HCT116 (cell line): Measurements from ENCODE around the gene SZT2.

Experiments used
- CTCF ChIP-seq, 3 experiments: fragments of 200-600 bp in 1 of 3; sonication (generic) in 1 of 3; IDR thresholded peaks in 2 of 3; conservative IDR thresholded peaks in 1 of 3; 2 replicates each; pipeline ENCODE4 v1.5.1; 2012 to 2017; ENCODE audit warnings: low read depth in 2 of 3, low read length in 2 of 3, antibody characterized with exemption in 1 of 3, borderline replicate concordance in 1 of 3, control low read depth in 1 of 3, mild to moderate bottlenecking in 1 of 3, mixed read lengths in 1 of 3, mixed run types in 1 of 3, moderate library complexity in 1 of 3; ENCODE audit not compliant: insufficient read depth in 1 of 3
- EZH2 ChIP-seq: fragments of 200-600 bp; sonication (generic); IDR thresholded peaks from 2 replicates; pipeline ENCODE4 v1.6.1; 2017; ENCODE audit warnings: antibody characterized with exemption, mixed run types
- POLR2A ChIP-seq: IDR thresholded peaks from 2 replicates; pipeline ENCODE4 v1.7.0; 2011; ENCODE audit warnings: borderline replicate concordance; ENCODE audit not compliant: insufficient read depth, insufficient read length; ENCODE audit errors: extremely low read depth
- RAD21 ChIP-seq: IDR thresholded peaks from 2 replicates; pipeline ENCODE4 v1.6.1; 2012; ENCODE audit warnings: low read depth, mild to moderate bottlenecking
- SP1 ChIP-seq: IDR thresholded peaks from 2 replicates; pipeline ENCODE4 v1.6.1; 2012; ENCODE audit warnings: low read depth
- TF ChIP-seq, protein P1 (sequence below): IDR thresholded peaks from 2 replicates; pipeline ENCODE4 v1.6.1; 2012; ENCODE audit warnings: low read depth

DNA sequence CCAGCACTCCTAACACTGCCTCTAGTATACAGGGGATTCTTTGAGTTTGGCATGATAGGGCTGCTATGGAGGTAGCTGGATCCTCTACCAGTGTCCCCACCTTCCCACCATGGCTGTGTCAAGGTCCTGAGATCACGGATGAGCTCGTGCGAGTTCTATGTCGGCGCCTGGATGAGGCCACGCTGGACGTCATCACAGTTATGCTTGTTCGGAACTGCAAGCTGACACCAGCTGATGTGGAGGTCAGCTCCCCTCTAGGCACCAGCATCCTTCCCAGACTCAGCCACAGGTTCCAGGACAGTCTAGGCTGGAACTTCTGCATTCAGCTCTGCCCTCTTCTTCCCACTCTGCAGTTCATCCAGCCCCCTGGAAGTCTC lies 48.9 kb downstream of the SZT2 start:
- TF ChIP-seq CTCF (IDR thresholded peaks at IDR 0.05 in 2 of 3, conservative IDR thresholded peaks at IDR 0.05 in 1 of 3; ENCODE audit: borderline replicate concordance in 1 of 3, insufficient read depth in 1 of 3, low read depth in 2 of 3, low read length in 2 of 3) (no peak), POLR2A (no peak), RAD21 (no peak), SP1 (no peak), EZH2 (no peak)
- TF ChIP-seq, protein P1, sequence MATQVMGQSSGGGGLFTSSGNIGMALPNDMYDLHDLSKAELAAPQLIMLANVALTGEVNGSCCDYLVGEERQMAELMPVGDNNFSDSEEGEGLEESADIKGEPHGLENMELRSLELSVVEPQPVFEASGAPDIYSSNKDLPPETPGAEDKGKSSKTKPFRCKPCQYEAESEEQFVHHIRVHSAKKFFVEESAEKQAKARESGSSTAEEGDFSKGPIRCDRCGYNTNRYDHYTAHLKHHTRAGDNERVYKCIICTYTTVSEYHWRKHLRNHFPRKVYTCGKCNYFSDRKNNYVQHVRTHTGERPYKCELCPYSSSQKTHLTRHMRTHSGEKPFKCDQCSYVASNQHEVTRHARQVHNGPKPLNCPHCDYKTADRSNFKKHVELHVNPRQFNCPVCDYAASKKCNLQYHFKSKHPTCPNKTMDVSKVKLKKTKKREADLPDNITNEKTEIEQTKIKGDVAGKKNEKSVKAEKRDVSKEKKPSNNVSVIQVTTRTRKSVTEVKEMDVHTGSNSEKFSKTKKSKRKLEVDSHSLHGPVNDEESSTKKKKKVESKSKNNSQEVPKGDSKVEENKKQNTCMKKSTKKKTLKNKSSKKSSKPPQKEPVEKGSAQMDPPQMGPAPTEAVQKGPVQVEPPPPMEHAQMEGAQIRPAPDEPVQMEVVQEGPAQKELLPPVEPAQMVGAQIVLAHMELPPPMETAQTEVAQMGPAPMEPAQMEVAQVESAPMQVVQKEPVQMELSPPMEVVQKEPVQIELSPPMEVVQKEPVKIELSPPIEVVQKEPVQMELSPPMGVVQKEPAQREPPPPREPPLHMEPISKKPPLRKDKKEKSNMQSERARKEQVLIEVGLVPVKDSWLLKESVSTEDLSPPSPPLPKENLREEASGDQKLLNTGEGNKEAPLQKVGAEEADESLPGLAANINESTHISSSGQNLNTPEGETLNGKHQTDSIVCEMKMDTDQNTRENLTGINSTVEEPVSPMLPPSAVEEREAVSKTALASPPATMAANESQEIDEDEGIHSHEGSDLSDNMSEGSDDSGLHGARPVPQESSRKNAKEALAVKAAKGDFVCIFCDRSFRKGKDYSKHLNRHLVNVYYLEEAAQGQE = no peak
